ENCODE results near the gene LRPAP1.

GRCh38 chr4:3495204-3495975, 36.8 kb downstream of the LRPAP1 start:
- TF ChIP-seq CTCF (IDR thresholded peaks at IDR 0.05) (no peak), EZH2 (IDR thresholded peaks at IDR 0.05; ENCODE audit: borderline replicate concordance, insufficient read depth, low read depth, low read length, poor library complexity, severe bottlenecking) (no peak)
